Activated naive CD4-positive, alpha-beta T cell treated with anti-CD3 and anti-CD28 coated beads, Interleukin-2, amount 50 U/mL, for 72 hours (primary cell): ENCODE data around the gene DUSP21. TPM values are rescaled to one million over a fixed set of nuclear protein-coding genes. Genes with fewer than 3 reads are reported as not detected.
"Not testable (repeated sequence)": the region's sequence is repeated elsewhere in the genome, so short reads cannot be mapped to it uniquely, and the experiment has no call there.

ENCODE experiments used
- ATAC-seq, 2 donors: fragments of 150-1000 bp; cut with Tn5 transposase; 2 replicates each; pipeline ENCODE4 v1.10.0; 2021; ENCODE audit warnings: mild to moderate bottlenecking in 2 of 2, moderate library complexity in 2 of 2
- DNase-seq, 2 donors: peaks; one replicate each; pipeline ENCODE4 v3.0.0; 2021 to 2022; ENCODE audit warnings: low spot score in 2 of 2
- H3K27ac Mint-ChIP-seq, 2 donors: one replicate each; pipeline ENCODE4 v1.8.0; 2022; ENCODE audit warnings: mild to moderate bottlenecking in 2 of 2, mixed read lengths in 2 of 2
- H3K36me3 Mint-ChIP-seq, 2 donors: one replicate each; pipeline ENCODE4 v1.8.0; 2022; ENCODE audit warnings: mixed read lengths in 2 of 2
- H3K9me3 Mint-ChIP-seq, 2 donors: one replicate each; pipeline ENCODE4 v1.8.0; 2022; ENCODE audit warnings: mixed read lengths in 2 of 2
- total RNA-seq, 2 donors: library from RNA; stranded (reverse); gene quantifications; one replicate each; pipeline ENCODE4 v1.2.3, GENCODE V29; 2022

The DUSP21 gene
- total RNA-seq, 2 donors from 2014 or later = not detected

GRCh38 chrX:44872821-44873414 lies 29.1 kb downstream of the DUSP21 start, which contains the start of gene KDM6A:
TSS of gene KDM6A (plus strand) at chrX:44873188. CDS start at chrX:44873552, 364 bp downstream.
- Mint-ChIP-seq H3K27ac (peak within 1 kb of the TSS; percentile 90 to 97), H3K9me3 (no peaks in the 10 kb centered on the region), H3K36me3 (peaks cover 0 to 5% of the 10 kb centered on the region in 2 donors)
- DNase-seq (peak; percentile 90 to 94), ATAC-seq (peak; percentile 94)

- peak; percentile 11 to 16 for ATAC-seq
- peak overlapping the region; percentile 90 to 97 for H3K27ac Mint-ChIP-seq
- H3K9me3 Mint-ChIP-seq = no peaks in the 10 kb centered on the region
- DNase-seq = peak; percentile 25 to 56
- peaks cover 0 to 5% of the 10 kb centered on the region in 2 donors for H3K36me3 Mint-ChIP-seq
These were observed 29.8 kb downstream of the DUSP21 start for GRCh38 chrX:44873415-44874276.

- ATAC-seq = peak in 1 of 2 donors; percentile 16
- DNase-seq = peak in 1 of 2 donors; percentile 7
- Mint-ChIP-seq H3K27ac (peak overlapping the region; percentile 90 to 97), H3K9me3 (no peaks in the 10 kb centered on the region), H3K36me3 (peaks cover 0 to 5% of the 10 kb centered on the region in 2 donors)
These were observed 30.8 kb downstream of the DUSP21 start for GRCh38 chrX:44874420-44875184.

GRCh38 chrX:44875185-44875489 lies 31.3 kb downstream of the DUSP21 start:
- Mint-ChIP-seq H3K36me3 (peaks cover 3 to 5% of the 10 kb centered on the region in 2 donors), H3K27ac (peak overlapping the region; percentile 55 to 90), H3K9me3 (no peaks in the 10 kb centered on the region)
- no peak for ATAC-seq
- DNase-seq = no peak

- Mint-ChIP-seq H3K27ac (peak overlapping the region in 1 of 2 donors; percentile 36), H3K9me3 (no peaks in the 10 kb centered on the region), H3K36me3 (peaks cover 5 to 6% of the 10 kb centered on the region in 2 donors)
- no peak for DNase-seq
- no peak for ATAC-seq
These were observed 32.3 kb downstream of the DUSP21 start for GRCh38 chrX:44876086-44876485.

- peaks cover 5 to 6% of the 10 kb centered on the region in 2 donors for H3K36me3 Mint-ChIP-seq
- H3K9me3 Mint-ChIP-seq = no peaks in the 10 kb centered on the region
- H3K27ac Mint-ChIP-seq = no peak overlapping the region
- ATAC-seq (no peak), DNase-seq (no peak)
These were observed 32.9 kb downstream of the DUSP21 start for GRCh38 chrX:44876767-44877166.

- Mint-ChIP-seq H3K36me3 (peaks cover 5 to 6% of the 10 kb centered on the region in 2 donors), H3K9me3 (no peaks in the 10 kb centered on the region), H3K27ac (no peak overlapping the region)
- no peak for DNase-seq
- ATAC-seq = no peak
These were observed 35.0 kb downstream of the DUSP21 start for GRCh38 chrX:44878780-44879179.

- ATAC-seq (no peak), DNase-seq (no peak)
- Mint-ChIP-seq H3K27ac (no peak overlapping the region), H3K36me3 (peaks cover 0 to 6% of the 10 kb centered on the region in 2 donors), H3K9me3 (no peaks in the 10 kb centered on the region)
These were observed 37.7 kb downstream of the DUSP21 start for GRCh38 chrX:44881549-44881948.

GRCh38 chrX:44882635-44883034 lies 38.8 kb downstream of the DUSP21 start:
- DNase-seq = no peak
- Mint-ChIP-seq H3K27ac (no peak overlapping the region), H3K9me3 (no peaks in the 10 kb centered on the region), H3K36me3 (peaks cover 0 to 6% of the 10 kb centered on the region in 2 donors)
- no peak for ATAC-seq

GRCh38 chrX:44884944-44885343 lies 41.1 kb downstream of the DUSP21 start:
- no peaks in the 10 kb centered on the region for H3K9me3 Mint-ChIP-seq
- no peak overlapping the region for H3K27ac Mint-ChIP-seq
- peaks cover 0 to 6% of the 10 kb centered on the region in 2 donors for H3K36me3 Mint-ChIP-seq
- DNase-seq = no peak
- no peak for ATAC-seq

- ATAC-seq = no peak
These were observed 46.0 kb downstream of the DUSP21 start for GRCh38 chrX:44889824-44890223.

GRCh38 chrX:44890247-44890646 lies 46.4 kb downstream of the DUSP21 start:
- no peak overlapping the region for H3K27ac Mint-ChIP-seq
- peaks cover 0 to 5% of the 10 kb centered on the region in 2 donors for H3K36me3 Mint-ChIP-seq
- no peaks in the 10 kb centered on the region for H3K9me3 Mint-ChIP-seq
- DNase-seq = no peak
- no peak for ATAC-seq

More at GRCh38 chrX:44889824-44890223, 46.0 kb downstream of the DUSP21 start:
- peaks cover 0 to 5% of the 10 kb centered on the region in 2 donors for H3K36me3 Mint-ChIP-seq
- no peak for DNase-seq
- H3K9me3 Mint-ChIP-seq = no peaks in the 10 kb centered on the region
- no peak overlapping the region for H3K27ac Mint-ChIP-seq

GRCh38 chrX:44890687-44891086 lies 46.9 kb downstream of the DUSP21 start:
- not testable (repeated sequence) for H3K36me3 Mint-ChIP-seq, H3K9me3 Mint-ChIP-seq, DNase-seq, ATAC-seq, H3K27ac Mint-ChIP-seq

- Mint-ChIP-seq H3K27ac (no peak overlapping the region), H3K36me3 (peaks cover 0 to 14% of the 10 kb centered on the region in 2 donors), H3K9me3 (peaks cover 0 to 3% of the 10 kb centered on the region in 2 donors)
- no peak for DNase-seq
- no peak for ATAC-seq
These were observed 47.8 kb downstream of the DUSP21 start for GRCh38 chrX:44891642-44892041.
